GM12878 (cell line): Measurements from ENCODE around the gene ISCA2. TPM values are rescaled to one million over a fixed set of nuclear protein-coding genes. Genes with fewer than 3 reads are reported as not detected.

Experiments
- ATAC-seq: fragments of 200-7000 bp; cut with Tn5 transposase; 3 replicates; pipeline ENCODE4 v1.9.1; 2020; ENCODE audit warnings: mild to moderate bottlenecking, moderate library complexity
- BruUV-seq: library from RNA; stranded (reverse); fragments of 400-500 nt; replicated peaks from 2 replicates; lab custom pipeline; 2021; lab: Mats Ljungman, UMichigan
- CTCF ChIA-PET: fragments of 300-600 bp; sonication (Branson Sonifier 250); formaldehyde crosslinking; extraction: SDS; loops from one replicate; lab custom pipeline; 2021; ENCODE audit warnings: inconsistent platforms; lab: Yijun Ruan, JAX
- POLR2A ChIA-PET: fragments of 350-600 bp; formaldehyde crosslinking; extraction: SDS; loops from one replicate; lab custom pipeline; 2021; ENCODE audit warnings: inconsistent platforms; lab: Charles Lee
- RAD21 ChIA-PET: fragments of 300-600 bp; sonication (Branson Sonifier 250); formaldehyde crosslinking; loops from one replicate; lab custom pipeline; 2023; ENCODE audit warnings: antibody characterized with exemption; ENCODE audit not compliant: unreplicated experiment; lab: Charles Lee
- SMC1A ChIA-PET: fragments of 300-600 bp; sonication (Branson Sonifier 250); formaldehyde crosslinking; loops from one replicate; lab custom pipeline; 2023; ENCODE audit not compliant: unreplicated experiment, uncharacterized antibody; lab: Charles Lee
- DNase-seq: peaks from one replicate; pipeline ENCODE4 v3.0.0-alpha.2; 2011; ENCODE audit warnings: low read depth, low spot score
- FAIRE-seq: peaks from 3 replicates; lab custom pipeline; 2011; peaks lifted over from hg19 to GRCh38; lab: Jason Lieb, UNC
- H2AFZ ChIP-seq: 2 replicates; pipeline ENCODE4 v1.6.0; 2011; ENCODE audit warnings: low read depth, low read length, control low read depth; ENCODE audit not compliant: control insufficient read depth
- H3K27ac ChIP-seq: 2 replicates; pipeline ENCODE4 v1.5.1; 2011; ENCODE audit warnings: control low read depth; ENCODE audit not compliant: control insufficient read depth, insufficient read depth
- H3K27me3 ChIP-seq, 2 experiments: replicated peaks in 1 of 2; 2 replicates each; pipeline versions ENCODE4 v1.6.0 to v1.6.1; 2011; ENCODE audit warnings: low read length in 1 of 2; ENCODE audit not compliant: control insufficient read depth in 2 of 2, insufficient read depth in 2 of 2
- H3K36me3 ChIP-seq, 2 experiments: 2 replicates each; pipeline ENCODE4 v1.5.1; 2011; ENCODE audit warnings: low read length in 1 of 2; ENCODE audit not compliant: control insufficient read depth in 2 of 2, insufficient read depth in 2 of 2
- H3K4me1 ChIP-seq: 2 replicates; pipeline ENCODE4 v1.6.1; 2011; ENCODE audit warnings: mild to moderate bottlenecking, low read length, moderate library complexity, mixed read lengths; ENCODE audit not compliant: control insufficient read depth, insufficient read depth
- H3K4me2 ChIP-seq: 2 replicates; pipeline ENCODE4 v1.6.0; 2011; ENCODE audit warnings: control low read depth; ENCODE audit not compliant: control insufficient read depth, insufficient read depth
- H3K4me3 ChIP-seq: fragments of 200-600 bp; sonication (generic); 2 replicates; pipeline ENCODE4 v1.5.1; 2016
- H3K79me2 ChIP-seq: 2 replicates; pipeline ENCODE4 v1.6.0; 2011; ENCODE audit warnings: low read length; ENCODE audit not compliant: control insufficient read depth, insufficient read depth
- H3K9ac ChIP-seq: 2 replicates; pipeline ENCODE4 v1.8.0; 2011; ENCODE audit warnings: low read length, control low read depth, mixed read lengths; ENCODE audit not compliant: control insufficient read depth, insufficient read depth
- H3K9me3 ChIP-seq: replicated peaks from 3 replicates; pipeline ENCODE4 v1.5.1; 2011; ENCODE audit warnings: mild to moderate bottlenecking, low read length; ENCODE audit not compliant: control insufficient read depth, insufficient read depth
- H4K20me1 ChIP-seq: 2 replicates; pipeline ENCODE4 v1.6.0; 2011; ENCODE audit not compliant: control insufficient read depth, insufficient read depth
- ESRRA ChIP-seq: IDR thresholded peaks from 2 replicates; pipeline ENCODE4 v1.6.1; 2012; ENCODE audit warnings: mild to moderate bottlenecking, low read length, improper control_type of control experiment
- HDAC2 ChIP-seq: fragments of 200-600 bp; sonication (generic); IDR thresholded peaks from 2 replicates; pipeline ENCODE4 v1.6.1; 2017
- HDAC6 ChIP-seq: fragments of 200-600 bp; sonication (generic); IDR thresholded peaks from one replicate; pipeline ENCODE4 v1.8.0; 2017; ENCODE audit warnings: antibody characterized with exemption; ENCODE audit not compliant: unreplicated experiment
- HDGF ChIP-seq: fragments of 450-650 bp; IDR thresholded peaks from 2 replicates; pipeline ENCODE4 v1.6.1; 2016; ENCODE audit warnings: antibody characterized with exemption
- HSF1 ChIP-seq: fragments of 150-350 bp; IDR thresholded peaks from 2 replicates; pipeline ENCODE4 v1.6.1; 2014; ENCODE audit warnings: mild to moderate bottlenecking, low read depth, low read length
- IRF5 ChIP-seq: fragments of 450-650 bp; IDR thresholded peaks from 2 replicates; pipeline ENCODE4 v1.6.1; 2017; ENCODE audit warnings: borderline replicate concordance
- MTA2 ChIP-seq: fragments of 450-650 bp; IDR thresholded peaks from 2 replicates; pipeline ENCODE4 v1.6.1; 2016; ENCODE audit warnings: low read depth, mild to moderate bottlenecking, moderate library complexity
- NR2C2 ChIP-seq: IDR thresholded peaks from 2 replicates; pipeline ENCODE4 v1.6.1; 2011; ENCODE audit warnings: borderline replicate concordance, low read depth; ENCODE audit not compliant: control insufficient read depth, insufficient read length
- SPI1 ChIP-seq: IDR thresholded peaks from 2 replicates; pipeline ENCODE4 v1.6.1; 2011; ENCODE audit warnings: low read depth, mild to moderate bottlenecking, low read length, moderate library complexity, borderline replicate concordance; ENCODE audit not compliant: insufficient read depth
- STAT1 ChIP-seq: fragments of 450-650 bp; conservative IDR thresholded peaks from 2 replicates; pipeline ENCODE4 v1.6.1; 2014; ENCODE audit warnings: antibody characterized with exemption, mild to moderate bottlenecking
- STAT3 ChIP-seq: IDR thresholded peaks from 2 replicates; pipeline ENCODE4 v1.6.1; 2011; ENCODE audit warnings: low read depth, low read length, improper control_type of control experiment
- TAF1 ChIP-seq: IDR thresholded peaks from 2 replicates; pipeline ENCODE4 v1.6.1; 2011; ENCODE audit warnings: mild to moderate bottlenecking, low read depth, low read length, borderline replicate concordance
- TBL1XR1 ChIP-seq: IDR thresholded peaks from 2 replicates; pipeline ENCODE4 v1.6.1; 2012; ENCODE audit warnings: low read depth, low read length, improper control_type of control experiment
- TCF7 ChIP-seq: IDR thresholded peaks from 2 replicates; pipeline ENCODE4 v1.6.1; 2014; ENCODE audit warnings: antibody characterized with exemption, borderline replicate concordance
- ZBTB33 ChIP-seq: fragments of 450-650 bp; IDR thresholded peaks from 2 replicates; pipeline ENCODE4 v1.6.1; 2017; ENCODE audit warnings: mild to moderate bottlenecking
- WGBS: methylation state at CpG from one replicate; pipeline ENCODE4 v1.1.6; 2016; ENCODE audit warnings: low lambda C conversion rate; ENCODE audit not compliant: insufficient replicate concordance, insufficient coverage; ENCODE audit errors: missing lambda C conversion rate; 5-methylcytosine and 5-hydroxymethylcytosine counted together
- in situ Hi-C: fragments of 300-500 bp; cut with MboI; formaldehyde crosslinking; loops from 9 replicates; pipeline ENCODE4 v1.14.3; 2018; ENCODE audit warnings: mixed read lengths
- intact Hi-C: fragments of 100-400 bp; cut with micrococcal nuclease; formaldehyde crosslinking; loops from one replicate; pipeline ENCODE4 v1.14.2; 2022; ENCODE audit not compliant: unreplicated experiment
- polyA plus RNA-seq, 11 experiments: library from polyadenylated mRNA; depleted of rRNA in 4 of 11; unstranded in 6 of 11; stranded (reverse) in 5 of 11; fragments of >200 nt; fragmentation: Nextera tagmentation in 4 of 11; fragmentation: Illumina TruSeq in 1 of 11; extraction: Ambion mirVana in 4 of 11; extraction: Trizol in 1 of 11; gene quantifications; 1 replicate in 1 of 11; 2 replicates in 10 of 11; pipeline versions ENCODE4 v1.2.1 to v1.2.3, GENCODE V29; 2011 to 2016; ENCODE audit warnings: inconsistent platforms in 2 of 11, missing spikeins in 2 of 11, low read depth in 1 of 11
- total RNA-seq, 4 experiments: library from RNA; depleted of rRNA in 3 of 4; stranded (reverse); fragments of >200 nt in 3 of 4; fragmentation: Illumina TruSeq in 1 of 4; extraction: Trizol in 1 of 4; gene quantifications; 2 replicates each; pipeline versions ENCODE4 v1.2.1 to v1.2.3, GENCODE V29; 2013 to 2021

ISCA2 gene
- total and polyA plus RNA-seq, 10 of the 15 experiments (the other 5 are each of a cell fraction or from before 2014, with no cell fraction given), result 7.5 to 116 (median 32.5) TPM

- no peaks in the 10 kb centered on the region for H3K36me3 ChIP-seq
- H3K27ac ChIP-seq, result no peak overlapping the region
- CTCF ChIA-PET, result no interaction called here
- H2AFZ ChIP-seq, result no peak overlapping the region
- in situ Hi-C loops (no loop called here), intact Hi-C loops (no loop called here)
- no peaks in the 10 kb centered on the region for H3K9me3 ChIP-seq
- H3K27me3 ChIP-seq, result no peaks in the 10 kb centered on the region; a peak in 2 of 4 replicates
- no TSS peak for BruUV-seq
- RAD21 ChIA-PET, result no interaction called here
- FAIRE-seq (no peak), DNase-seq (no peak), ATAC-seq (no peak)
- POLR2A ChIA-PET, result no interaction called here
- SMC1A ChIA-PET, result no interaction called here
- no peak overlapping the region for H3K4me2 ChIP-seq
- no peak overlapping the region for H3K9ac ChIP-seq
- H3K4me3 ChIP-seq, result no peak overlapping the region
- no peaks in the 10 kb centered on the region for H4K20me1 ChIP-seq
- H3K79me2 ChIP-seq, result no peaks in the 10 kb centered on the region
- no peaks in the 10 kb centered on the region for H3K4me1 ChIP-seq
- WGBS, result 25% methylated on average over 7 of the region's 7 CpGs
- TF ChIP-seq NR2C2 (no peak), HDGF (no peak), HDAC6 (no peak), HDAC2 (no peak), SPI1 (no peak), TBL1XR1 (no peak), STAT3 (no peak), MTA2 (no peak), ESRRA (no peak)
Observed at GRCh38 chr14:74533576-74533975, 40.0 kb downstream of the ISCA2 start.

GRCh38 chr14:74535756-74536325 lies 42.3 kb downstream of the ISCA2 start:
- ChIA-PET RAD21 (no interaction called here), POLR2A (no interaction called here), SMC1A (no interaction called here), CTCF (interaction anchor here (0.6 kb wide), 1 partner anchor 372 kb away, joined by 3 read pairs; no protein-coding TSS in a partner anchor)
- Histone ChIP-seq H4K20me1 (no peaks in the 10 kb centered on the region), H3K27me3 (peaks cover 0 to 2% of the 10 kb centered on the region in 2 experiments; a peak in 3 of 4 replicates), H3K9me3 (no peaks in the 10 kb centered on the region), H3K4me1 (no peaks in the 10 kb centered on the region), H3K9ac (no peak overlapping the region), H3K79me2 (no peaks in the 10 kb centered on the region), H3K4me2 (no peak overlapping the region), H3K4me3 (no peak overlapping the region), H3K27ac (no peak overlapping the region), H3K36me3 (no peaks in the 10 kb centered on the region), H2AFZ (no peak overlapping the region)
- intact Hi-C loops (loop anchor here (5.0 kb wide), 1 partner anchor 174 kb away; no protein-coding TSS in a partner anchor), in situ Hi-C loops (no loop called here)
- BruUV-seq, result no TSS peak
- ATAC-seq, result no peak
- no peak for FAIRE-seq
- DNase-seq, result no peak
- TF ChIP-seq STAT1 (no peak), HSF1 (no peak), TAF1 (no peak), IRF5 (no peak), HDAC2 (no peak), TCF7 (no peak), ZBTB33 (no peak)
- WGBS, result 40% methylated on average over 10 of the region's 10 CpGs
